Stimulated activated CD4-positive, alpha-beta T cell treated with anti-CD3 and anti-CD28 coated beads, Interleukin-2, amount 100 ng/mL, for 48 hours (primary cell): ENCODE measurements around the gene ZSWIM7.
A peak's percentile ranks its signal among the peaks of the same experiment; 100 is the strongest.

Source experiments
- DNase-seq, 2 donors: peaks; one replicate each; pipeline ENCODE4 v3.0.0-alpha.2; 2020

The ZSWIM7 gene

GRCh38 chr17:15999141-15999973 lies at the start of gene ZSWIM7, which contains the start of gene TTC19:
TSS of gene ZSWIM7 (minus strand) at chr17:15999704. CDS start at chr17:15999594, 110 bp downstream.
TSS of gene TTC19 (plus strand) at chr17:15999824. CDS start at chr17:15999849, 25 bp downstream.
- peak; percentile 91 for DNase-seq

- DNase-seq: no peak
These were observed 49.4 kb upstream of the ZSWIM7 start for GRCh38 chr17:16048811-16049449.

GRCh38 chr17:16046966-16047365 lies 47.5 kb upstream of the ZSWIM7 start:
- DNase-seq: no peak

GRCh38 chr17:16044487-16044886 lies 45.0 kb upstream of the ZSWIM7 start:
- DNase-seq: no peak

GRCh38 chr17:16040710-16041251 lies 41.3 kb upstream of the ZSWIM7 start:
- no peak for DNase-seq

GRCh38 chr17:16037636-16038035 lies 38.1 kb upstream of the ZSWIM7 start:
- DNase-seq: no peak

- DNase-seq: no peak
These were observed 36.8 kb upstream of the ZSWIM7 start for GRCh38 chr17:16036261-16036660.

- DNase-seq: no peak
These were observed 34.3 kb upstream of the ZSWIM7 start for GRCh38 chr17:16033729-16034349.

GRCh38 chr17:16027708-16028584 lies 28.4 kb upstream of the ZSWIM7 start:
- DNase-seq: peak; percentile 32 to 45

GRCh38 chr17:16026895-16027294 lies 27.4 kb upstream of the ZSWIM7 start:
- DNase-seq: no peak

- DNase-seq: no peak
These were observed 25.7 kb upstream of the ZSWIM7 start for GRCh38 chr17:16025202-16025601.

GRCh38 chr17:16023881-16024280 lies 24.4 kb upstream of the ZSWIM7 start:
- DNase-seq: no peak

- DNase-seq: no peak
These were observed 19.8 kb upstream of the ZSWIM7 start for GRCh38 chr17:16019347-16019746.

- no peak for DNase-seq
These were observed 14.5 kb upstream of the ZSWIM7 start for GRCh38 chr17:16013943-16014407.

- DNase-seq: no peak
These were observed 7.9 kb upstream of the ZSWIM7 start for GRCh38 chr17:16007439-16007838.

- DNase-seq: no peak
These were observed 6.1 kb upstream of the ZSWIM7 start for GRCh38 chr17:16005636-16006035.

- DNase-seq: no peak
These were observed 4.3 kb upstream of the ZSWIM7 start for GRCh38 chr17:16003841-16004240.

GRCh38 chr17:16002708-16003260 lies 3.3 kb upstream of the ZSWIM7 start:
- DNase-seq: no peak

- DNase-seq: no peak
These were observed 1.9 kb upstream of the ZSWIM7 start for GRCh38 chr17:16001226-16001897.

GRCh38 chr17:15999974-16000827 lies 697 bp upstream of the ZSWIM7 start:
- no peak for DNase-seq
